CD1c-positive myeloid dendritic cell (primary cell): Measurements from ENCODE around the gene VASN.
"Not testable (repeated sequence)": the region's sequence is repeated elsewhere in the genome, so short reads cannot be mapped to it uniquely, and the experiment has no call there.

ENCODE experiments used
- DNase-seq: peaks from one replicate; pipeline ENCODE4 v3.0.0-alpha.2; 2016; ENCODE audit errors: extremely low spot score

The VASN gene

GRCh38 chr16:4337540-4338088 lies 34.0 kb upstream of the VASN start:
- no peak for DNase-seq

GRCh38 chr16:4338125-4338582 lies 33.5 kb upstream of the VASN start:
- no peak for DNase-seq

- no peak for DNase-seq
These were observed 32.8 kb upstream of the VASN start for GRCh38 chr16:4338712-4339299.

- no peak for DNase-seq
These were observed 32.2 kb upstream of the VASN start for GRCh38 chr16:4339455-4339854.

GRCh38 chr16:4339909-4340308 lies 31.7 kb upstream of the VASN start:
- no peak for DNase-seq

- no peak for DNase-seq
These were observed 31.2 kb upstream of the VASN start for GRCh38 chr16:4340443-4340842.

- no peak for DNase-seq
These were observed 30.4 kb upstream of the VASN start for GRCh38 chr16:4341250-4341649.

GRCh38 chr16:4342866-4343744 lies 28.5 kb upstream of the VASN start:
- DNase-seq, result no peak

GRCh38 chr16:4344300-4344982 lies 27.2 kb upstream of the VASN start:
- not testable (repeated sequence) for DNase-seq

- DNase-seq, result no peak
These were observed 26.4 kb upstream of the VASN start for GRCh38 chr16:4344983-4345835.

GRCh38 chr16:4345836-4346781 lies 25.5 kb upstream of the VASN start:
- peak; percentile 27 for DNase-seq

GRCh38 chr16:4347010-4347409 lies 24.6 kb upstream of the VASN start:
- DNase-seq, result peak; percentile 59

GRCh38 chr16:4347765-4348509 lies 23.7 kb upstream of the VASN start:
- DNase-seq, result no peak

- DNase-seq, result no peak
These were observed 22.3 kb upstream of the VASN start for GRCh38 chr16:4349332-4349731.

- DNase-seq, result no peak
These were observed 21.3 kb upstream of the VASN start for GRCh38 chr16:4350365-4350786.

GRCh38 chr16:4350787-4351659 lies 20.6 kb upstream of the VASN start, which contains the start of gene PAM16:
Gene PAM16, minus strand, starts transcription at chr16:4351321. Its CDS starts 87 bp downstream, at chr16:4351234.
- peak; percentile 98 for DNase-seq

- DNase-seq, result no peak
These were observed 19.8 kb upstream of the VASN start for GRCh38 chr16:4351880-4352279.

- DNase-seq, result no peak
These were observed 18.8 kb upstream of the VASN start for GRCh38 chr16:4352843-4353242.
